Kidney (tissue), 14 donors: ENCODE results near the gene B3GALT5. TPM values are rescaled to one million over a fixed set of nuclear protein-coding genes. Genes with fewer than 3 reads are reported as not detected.

Source experiments
- DNase-seq, 5 donors: peaks; one replicate each; pipeline ENCODE4 v3.0.0-alpha.2; 2013 to 2020
- FAIRE-seq: peaks from 2 replicates; lab custom pipeline; 2012; peaks lifted over from hg19 to GRCh38; lab: Jason Lieb, UNC
- H3K27ac ChIP-seq, 2 donors: one replicate each; pipeline ENCODE4 v1.7.0; 2013; ENCODE audit warnings: low read depth in 2 of 2, low read length in 2 of 2, inconsistent platforms in 1 of 2
- H3K27me3 ChIP-seq: one replicate; pipeline ENCODE4 v1.7.1; 2013; ENCODE audit warnings: low read length, inconsistent platforms; ENCODE audit not compliant: control insufficient read depth, insufficient read depth
- H3K36me3 ChIP-seq, 3 donors: one replicate each; pipeline versions ENCODE4 v1.7.0 to v1.7.1; 2013; ENCODE audit warnings: low read length in 3 of 3, control low read depth in 1 of 3, inconsistent platforms in 1 of 3; ENCODE audit not compliant: insufficient read depth in 3 of 3, control insufficient read depth in 2 of 3
- H3K4me1 ChIP-seq, 3 donors: one replicate each; pipeline versions ENCODE4 v1.7.0 to v1.7.1; 2013; ENCODE audit warnings: low read length in 3 of 3, inconsistent platforms in 1 of 3, low read depth in 1 of 3; ENCODE audit not compliant: control insufficient read depth in 2 of 3, insufficient read depth in 2 of 3
- H3K4me3 ChIP-seq, 3 donors: one replicate each; pipeline versions ENCODE4 v1.7.0 to v1.8.1; 2013; ENCODE audit warnings: low read length in 3 of 3, control low read depth in 1 of 3, inconsistent platforms in 1 of 3
- H3K9ac ChIP-seq, 3 donors: one replicate each; pipeline versions ENCODE4 v1.7.0 to v1.7.1; 2013; ENCODE audit warnings: low read length in 3 of 3, control low read depth in 1 of 3, inconsistent platforms in 1 of 3
- H3K9me3 ChIP-seq, 3 donors: one replicate each; pipeline versions ENCODE4 v1.7.0 to v1.7.1; 2013; ENCODE audit warnings: low read length in 3 of 3, control low read depth in 1 of 3, inconsistent platforms in 1 of 3; ENCODE audit not compliant: control insufficient read depth in 2 of 3, insufficient read depth in 1 of 3
- intact Hi-C: fragments of 100-400 bp; cut with DNase I; formaldehyde crosslinking; loops from one replicate; pipeline ENCODE4 v1.11.1; 2022
- polyA plus RNA-seq: library from polyadenylated mRNA; stranded (reverse); fragments of 350-450 nt; fragmentation: Illumina TruSeq; extraction: RNeasy Lipid Tissue Mini Kit (QIAGEN cat#74804); gene quantifications from one replicate; pipeline ENCODE4 v1.2.3, GENCODE V29; 2014; ENCODE audit warnings: low read depth, low replicate concordance; ENCODE audit not compliant: insufficient read depth
- total RNA-seq: library from RNA; stranded (reverse); fragmentation: NEBNext Ultra II Directional; extraction: Animal tissue kit (Norgen Biotek cat#: 25700); gene quantifications from one replicate; pipeline ENCODE4 v1.2.1, GENCODE V29; 2021
- TF ChIP-seq, protein P1 (sequence below): IDR thresholded peaks from 3 replicates; pipeline ENCODE4 v1.5.1; 2012; ENCODE audit warnings: mild to moderate bottlenecking, moderate library complexity, borderline replicate concordance; ENCODE audit not compliant: insufficient read depth; ENCODE audit errors: extremely low read depth
- donor health status: control.
- donor health status: control.
- donor health status: control.
- donor health status: control.
- donor health status: control.
- donor health status: DM: yes; HTN: yes; CAD: no.
- donor health status: Normal renal cell carcinoma (clear cell type).

The B3GALT5 gene
- total and polyA plus RNA-seq, 2 donors from 2014 or later = 0.24 to 5.6 TPM

DNA sequence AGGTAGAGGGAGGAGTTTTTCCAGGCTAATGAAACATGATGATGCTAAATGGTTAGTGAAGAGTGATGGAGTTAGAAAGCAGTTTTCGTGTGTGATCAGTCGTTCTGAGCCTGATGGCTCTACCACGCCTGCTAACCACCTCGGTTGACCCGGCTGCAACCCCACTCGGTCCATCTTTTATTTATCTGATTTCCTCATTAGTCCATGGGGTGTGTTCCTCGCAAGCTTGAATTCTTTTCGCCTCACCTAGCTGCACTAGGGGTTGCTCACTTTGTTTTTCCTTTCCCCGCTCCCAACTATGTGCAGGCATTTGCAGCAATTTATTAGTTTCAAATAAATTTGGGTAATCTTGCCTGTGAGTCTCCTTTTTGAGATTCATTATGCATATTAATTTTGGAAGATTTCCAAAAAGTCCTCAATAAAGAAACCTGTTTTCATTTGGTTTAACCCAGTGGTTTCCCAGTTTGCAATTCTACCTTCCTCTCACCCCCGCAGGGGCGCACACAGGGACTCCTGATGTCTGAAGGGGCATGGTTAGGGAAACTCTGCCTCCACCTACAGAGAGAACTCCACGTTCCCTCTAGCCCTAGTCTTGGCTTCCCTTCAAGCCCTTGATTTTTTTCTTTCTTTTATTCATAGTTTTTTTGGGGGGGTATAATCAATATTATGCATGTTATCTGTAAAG lies 12.6 kb downstream of the B3GALT5 start:
- Histone ChIP-seq H3K4me3 (no peak overlapping the region), H3K27ac (no peak overlapping the region), H3K36me3 (no peaks in the 10 kb centered on the region), H3K9ac (no peak overlapping the region), H3K9me3 (peaks cover 0 to 5% (median 0%) of the 10 kb centered on the region in 3 donors), H3K4me1 (no peaks in the 10 kb centered on the region), H3K27me3 (no peaks in the 10 kb centered on the region)
- intact Hi-C loops = no loop called here
- FAIRE-seq = no peak
- TF ChIP-seq, protein P1, sequence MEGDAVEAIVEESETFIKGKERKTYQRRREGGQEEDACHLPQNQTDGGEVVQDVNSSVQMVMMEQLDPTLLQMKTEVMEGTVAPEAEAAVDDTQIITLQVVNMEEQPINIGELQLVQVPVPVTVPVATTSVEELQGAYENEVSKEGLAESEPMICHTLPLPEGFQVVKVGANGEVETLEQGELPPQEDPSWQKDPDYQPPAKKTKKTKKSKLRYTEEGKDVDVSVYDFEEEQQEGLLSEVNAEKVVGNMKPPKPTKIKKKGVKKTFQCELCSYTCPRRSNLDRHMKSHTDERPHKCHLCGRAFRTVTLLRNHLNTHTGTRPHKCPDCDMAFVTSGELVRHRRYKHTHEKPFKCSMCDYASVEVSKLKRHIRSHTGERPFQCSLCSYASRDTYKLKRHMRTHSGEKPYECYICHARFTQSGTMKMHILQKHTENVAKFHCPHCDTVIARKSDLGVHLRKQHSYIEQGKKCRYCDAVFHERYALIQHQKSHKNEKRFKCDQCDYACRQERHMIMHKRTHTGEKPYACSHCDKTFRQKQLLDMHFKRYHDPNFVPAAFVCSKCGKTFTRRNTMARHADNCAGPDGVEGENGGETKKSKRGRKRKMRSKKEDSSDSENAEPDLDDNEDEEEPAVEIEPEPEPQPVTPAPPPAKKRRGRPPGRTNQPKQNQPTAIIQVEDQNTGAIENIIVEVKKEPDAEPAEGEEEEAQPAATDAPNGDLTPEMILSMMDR = no peak
- no peak for DNase-seq

DNA sequence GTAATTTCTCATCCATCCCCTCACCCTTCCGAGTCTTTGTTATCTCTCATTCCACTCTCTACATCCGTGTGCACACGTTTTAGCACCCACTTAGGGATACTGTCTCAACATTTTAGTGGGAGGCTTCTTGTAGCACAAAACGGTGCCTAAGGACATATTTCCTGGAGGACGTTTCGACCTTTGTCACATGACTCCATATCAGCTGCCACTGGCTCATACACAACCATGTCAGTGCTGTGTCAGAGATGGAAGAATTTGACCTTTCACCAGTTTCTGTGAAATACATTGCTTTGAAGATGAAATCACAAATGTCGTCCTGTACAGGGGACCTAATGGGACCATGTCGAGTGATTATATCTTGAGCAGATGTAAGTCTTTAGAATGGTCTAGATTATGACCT lies 15.6 kb downstream of the B3GALT5 start:
- FAIRE-seq (no peak), DNase-seq (no peak)
- TF ChIP-seq, protein P1 = no peak
- H3K9me3 ChIP-seq = peaks cover 0 to 5% (median 0%) of the 10 kb centered on the region in 3 donors
- no peaks in the 10 kb centered on the region for H3K4me1 ChIP-seq
- H3K27me3 ChIP-seq = no peaks in the 10 kb centered on the region
- H3K36me3 ChIP-seq = no peaks in the 10 kb centered on the region
- no peak overlapping the region for H3K4me3 ChIP-seq
- intact Hi-C loops = no loop called here
- no peak overlapping the region for H3K27ac ChIP-seq
- H3K9ac ChIP-seq = no peak overlapping the region

DNA sequence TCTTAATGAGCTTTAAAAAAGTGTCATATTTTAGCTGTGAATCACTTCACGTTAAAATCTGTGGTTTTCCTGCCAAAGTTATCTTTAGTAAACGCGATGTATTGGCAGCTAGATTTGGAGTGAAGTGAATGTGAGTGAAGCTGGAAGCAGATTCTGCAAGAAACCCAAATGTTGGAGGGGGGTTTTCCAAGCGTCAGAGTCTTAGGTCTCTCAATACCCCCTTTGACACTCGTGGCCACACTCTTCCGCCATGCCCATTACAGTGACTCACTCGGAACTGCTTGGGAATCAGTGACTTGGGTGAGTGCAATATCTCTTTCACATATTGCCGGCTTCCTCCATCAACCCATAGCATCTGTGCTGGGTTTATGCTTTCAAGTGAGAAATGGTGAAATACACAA lies 17.5 kb downstream of the B3GALT5 start:
- Histone ChIP-seq H3K27ac (no peak overlapping the region), H3K4me3 (no peak overlapping the region), H3K9me3 (no peaks in the 10 kb centered on the region), H3K36me3 (no peaks in the 10 kb centered on the region), H3K27me3 (no peaks in the 10 kb centered on the region), H3K4me1 (no peaks in the 10 kb centered on the region), H3K9ac (no peak overlapping the region)
- FAIRE-seq (no peak), DNase-seq (no peak)
- TF ChIP-seq, protein P1 = no peak
- intact Hi-C loops = no loop called here
